B cell (primary cell): Measurements from ENCODE around the gene VAV3. TPM values are rescaled to one million over a fixed set of nuclear protein-coding genes. Genes with fewer than 3 reads are reported as not detected.

Experiments used
- ATAC-seq: fragments of 200-7000 bp; cut with Tn5 transposase; one replicate; pipeline ENCODE4 v1.10.0; 2021; ENCODE audit warnings: low read depth, mild to moderate bottlenecking, moderate number of reproducible peaks, moderate library complexity
- CTCF ChIA-PET: fragments of 350-600 bp; sonication (Branson Sonifier 250); formaldehyde crosslinking; loops from one replicate; lab custom pipeline; 2021; ENCODE audit warnings: antibody characterized with exemption, inconsistent platforms; lab: Charles Lee
- POLR2A ChIA-PET: fragments of 350-600 bp; sonication (Branson Sonifier 250); formaldehyde crosslinking; loops from one replicate; lab custom pipeline; 2021; ENCODE audit warnings: antibody characterized with exemption; lab: Charles Lee
- DNase-seq: peaks from one replicate; pipeline ENCODE4 v3.0.0; 2013
- H2AFZ ChIP-seq: 2 replicates; pipeline ENCODE4 v1.6.1; 2012; ENCODE audit warnings: mild to moderate bottlenecking, low read depth, low read length; ENCODE audit not compliant: insufficient read depth, poor library complexity, severe bottlenecking
- H3K27ac ChIP-seq, 2 donors: 1 replicate in 1 of 2; 2 replicates in 1 of 2; pipeline ENCODE4 v1.5.1; 2012 to 2013; ENCODE audit warnings: low read length in 2 of 2, mild to moderate bottlenecking in 2 of 2, moderate library complexity in 1 of 2
- H3K27me3 ChIP-seq, 4 experiments: fragments of 200-600 bp in 1 of 4; sonication (generic) in 1 of 4; replicated peaks in 1 of 4; 1 replicate in 2 of 4; 2 replicates in 2 of 4; pipeline versions ENCODE4 v1.6.1 to v1.7.0; 2013 to 2016; ENCODE audit warnings: low read length in 3 of 4, mild to moderate bottlenecking in 2 of 4, mixed read lengths in 1 of 4, moderate library complexity in 1 of 4; ENCODE audit not compliant: insufficient read depth in 4 of 4, control insufficient read depth in 3 of 4; ENCODE audit errors: control extremely low read depth in 1 of 4
- H3K36me3 ChIP-seq, 2 experiments: replicated peaks in 1 of 2; 1 replicate in 1 of 2; 2 replicates in 1 of 2; pipeline versions ENCODE4 v1.6.1 to v1.7.1; 2013; ENCODE audit warnings: low read length in 1 of 2; ENCODE audit not compliant: insufficient read depth in 2 of 2, control insufficient read depth in 1 of 2; ENCODE audit errors: control extremely low read depth in 1 of 2, extremely low read depth in 1 of 2
- H3K4me1 ChIP-seq, 2 donors: fragments of 200-600 bp in 1 of 2; sonication (generic) in 1 of 2; 1 replicate in 1 of 2; 2 replicates in 1 of 2; pipeline versions ENCODE4 v1.5.1 to v1.6.1; 2013 to 2017; ENCODE audit warnings: low read length in 2 of 2; ENCODE audit not compliant: control insufficient read depth in 2 of 2, insufficient read depth in 2 of 2
- H3K4me2 ChIP-seq: replicated peaks from 2 replicates; pipeline ENCODE3; 2012; ENCODE audit warnings: mild to moderate bottlenecking, low read depth, low read length; ENCODE audit not compliant: poor library complexity, severe bottlenecking
- H3K4me3 ChIP-seq, 5 experiments: fragments of 200-600 bp in 1 of 5; sonication (generic) in 1 of 5; 1 replicate in 3 of 5; 2 replicates in 2 of 5; pipeline versions ENCODE4 v1.5.1 to v1.7.0; 2011 to 2016; ENCODE audit warnings: low read length in 4 of 5, mild to moderate bottlenecking in 4 of 5, low read depth in 2 of 5, control low read depth in 1 of 5, moderate library complexity in 1 of 5; ENCODE audit not compliant: insufficient read depth in 1 of 5; ENCODE audit errors: control extremely low read depth in 1 of 5, extremely low read depth in 1 of 5
- H3K79me2 ChIP-seq: fragments of 200-600 bp; sonication (generic); one replicate; pipeline ENCODE4 v1.6.0; 2016; ENCODE audit warnings: low read length; ENCODE audit not compliant: control insufficient read depth, insufficient read depth
- H3K9ac ChIP-seq: fragments of 200-600 bp; sonication (generic); 2 replicates; pipeline ENCODE4 v1.6.1; 2017; ENCODE audit warnings: mild to moderate bottlenecking, low read length, moderate library complexity
- H3K9me3 ChIP-seq, 3 donors: one replicate each; pipeline versions ENCODE4 v1.6.1 to v1.7.1; 2013; ENCODE audit warnings: low read length in 2 of 3; ENCODE audit not compliant: control insufficient read depth in 2 of 3, insufficient read depth in 1 of 3; ENCODE audit errors: control extremely low read depth in 1 of 3
- H4K20me1 ChIP-seq: 2 replicates; pipeline ENCODE4 v1.6.0; 2012; ENCODE audit warnings: mild to moderate bottlenecking, low read length; ENCODE audit not compliant: insufficient read depth, control insufficient read depth, poor library complexity, severe bottlenecking
- H3K27ac Mint-ChIP-seq: one replicate; pipeline ENCODE4 v1.8.0; 2021; ENCODE audit warnings: mixed read lengths
- H3K27me3 Mint-ChIP-seq: one replicate; pipeline ENCODE4 v1.8.0; 2021; ENCODE audit warnings: mixed read lengths
- H3K4me1 Mint-ChIP-seq: one replicate; pipeline ENCODE4 v1.8.0; 2021; ENCODE audit warnings: mixed read lengths
- H3K4me3 Mint-ChIP-seq: one replicate; pipeline ENCODE4 v1.8.0; 2021; ENCODE audit warnings: mixed read lengths
- H3K9me3 Mint-ChIP-seq: one replicate; pipeline ENCODE4 v1.8.0; 2022; ENCODE audit warnings: mixed read lengths; ENCODE audit not compliant: insufficient read depth
- EZH2 ChIP-seq: IDR thresholded peaks from 2 replicates; pipeline ENCODE4 v1.6.1; 2012; ENCODE audit warnings: borderline replicate concordance, low read depth, mild to moderate bottlenecking, moderate library complexity, low read length; ENCODE audit not compliant: insufficient read depth, poor library complexity, severe bottlenecking
- WGBS: methylation state at CpG from one replicate; pipeline ENCODE4 v1.1.5; 2013; ENCODE audit warnings: missing lambda C conversion rate; ENCODE audit not compliant: insufficient coverage; 5-methylcytosine and 5-hydroxymethylcytosine counted together
- intact Hi-C: fragments of 100-400 bp; cut with micrococcal nuclease; formaldehyde crosslinking; loops from one replicate; pipeline ENCODE4 v1.10.0; 2022
- polyA plus RNA-seq: library from polyadenylated mRNA; depleted of rRNA; stranded (reverse); fragments of >200 nt; gene quantifications from 2 replicates; pipeline ENCODE4 v1.2.3, GENCODE V29; 2012
- total RNA-seq, 2 donors: library from RNA; stranded (reverse); fragments of 120-200 nt in 1 of 2; gene quantifications; 1 replicate in 1 of 2; 2 replicates in 1 of 2; pipeline versions ENCODE4 v1.2.3 to v1.2.4, GENCODE V29; 2013 to 2022
- TF ChIP-seq, protein P1 (sequence below): fragments of 200-600 bp; IDR thresholded peaks from one replicate; pipeline ENCODE4 v1.8.0; 2022; ENCODE audit warnings: antibody characterized with exemption, mild to moderate bottlenecking

Gene VAV3
- total and polyA plus RNA-seq, 2 donors (not counting 1 experiment from before 2014, with no cell fraction given): 14.8 to 32.5 TPM

DNA sequence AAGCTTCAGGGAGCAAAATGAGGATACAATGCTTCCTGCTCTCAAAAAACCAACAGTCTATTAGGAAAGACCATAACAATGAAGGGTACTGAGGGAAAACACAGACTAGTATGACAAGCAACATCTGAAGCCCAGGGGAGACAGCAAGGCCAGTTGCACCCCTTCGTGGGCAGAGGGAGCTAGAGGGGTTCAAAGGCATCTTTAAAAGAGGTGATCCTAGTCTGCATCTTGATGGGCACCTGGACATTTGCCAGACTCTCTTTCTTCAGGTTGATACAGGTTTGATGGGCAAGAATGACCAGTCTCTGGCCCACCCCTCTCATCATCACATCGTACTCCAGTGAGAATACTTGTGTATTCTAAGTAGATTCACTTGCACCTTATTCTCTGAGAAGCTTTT is 177.7 kb downstream of the VAV3 start:
- Histone ChIP-seq H3K9me3 (no peaks in the 10 kb centered on the region), H2AFZ (no peak overlapping the region), H3K4me2 (peak overlapping the region; percentile 74), H3K36me3 (no peaks in the 10 kb centered on the region), H3K9ac (peak overlapping the region; percentile 69), H3K27ac (peak overlapping the region; percentile 72 to 87), H3K79me2 (peaks cover 95% of the 10 kb centered on the region), H3K4me3 (no peak overlapping the region), H3K27me3 (no peaks in the 10 kb centered on the region), H3K4me1 (peaks cover 78 to 88% of the 10 kb centered on the region in 2 donors), H4K20me1 (no peaks in the 10 kb centered on the region)
- Mint-ChIP-seq H3K27me3 (no peaks in the 10 kb centered on the region), H3K27ac (peak overlapping the region; percentile 94), H3K4me1 (peaks cover 86% of the 10 kb centered on the region), H3K4me3 (peak overlapping the region; percentile 72), H3K9me3 (no peaks in the 10 kb centered on the region)
- TF ChIP-seq EZH2: no peak
- TF ChIP-seq, protein P1, sequence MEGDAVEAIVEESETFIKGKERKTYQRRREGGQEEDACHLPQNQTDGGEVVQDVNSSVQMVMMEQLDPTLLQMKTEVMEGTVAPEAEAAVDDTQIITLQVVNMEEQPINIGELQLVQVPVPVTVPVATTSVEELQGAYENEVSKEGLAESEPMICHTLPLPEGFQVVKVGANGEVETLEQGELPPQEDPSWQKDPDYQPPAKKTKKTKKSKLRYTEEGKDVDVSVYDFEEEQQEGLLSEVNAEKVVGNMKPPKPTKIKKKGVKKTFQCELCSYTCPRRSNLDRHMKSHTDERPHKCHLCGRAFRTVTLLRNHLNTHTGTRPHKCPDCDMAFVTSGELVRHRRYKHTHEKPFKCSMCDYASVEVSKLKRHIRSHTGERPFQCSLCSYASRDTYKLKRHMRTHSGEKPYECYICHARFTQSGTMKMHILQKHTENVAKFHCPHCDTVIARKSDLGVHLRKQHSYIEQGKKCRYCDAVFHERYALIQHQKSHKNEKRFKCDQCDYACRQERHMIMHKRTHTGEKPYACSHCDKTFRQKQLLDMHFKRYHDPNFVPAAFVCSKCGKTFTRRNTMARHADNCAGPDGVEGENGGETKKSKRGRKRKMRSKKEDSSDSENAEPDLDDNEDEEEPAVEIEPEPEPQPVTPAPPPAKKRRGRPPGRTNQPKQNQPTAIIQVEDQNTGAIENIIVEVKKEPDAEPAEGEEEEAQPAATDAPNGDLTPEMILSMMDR: peak; percentile 31
- ChIA-PET POLR2A (interaction anchor here (0.7 to 1.9 kb wide), 2 partner anchors 56 to 177 kb away, joined by 3 to 9 read pairs; partner anchors contain the start of gene VAV3), CTCF (interaction anchor here (0.7 to 18.2 kb wide), 11 partner anchors 8 to 339 kb away, joined by 3 to 709 read pairs (median 4); partner anchors contain the start of gene VAV3)
- DNase-seq (peak; percentile 62), ATAC-seq (peak; percentile 49)
- 0% methylated on average over 1 of the region's 2 CpGs for WGBS
- intact Hi-C loops: loop anchor here (2.0 to 10.0 kb wide), 4 partner anchors 40 to 290 kb away; no protein-coding TSS in a partner anchor

DNA sequence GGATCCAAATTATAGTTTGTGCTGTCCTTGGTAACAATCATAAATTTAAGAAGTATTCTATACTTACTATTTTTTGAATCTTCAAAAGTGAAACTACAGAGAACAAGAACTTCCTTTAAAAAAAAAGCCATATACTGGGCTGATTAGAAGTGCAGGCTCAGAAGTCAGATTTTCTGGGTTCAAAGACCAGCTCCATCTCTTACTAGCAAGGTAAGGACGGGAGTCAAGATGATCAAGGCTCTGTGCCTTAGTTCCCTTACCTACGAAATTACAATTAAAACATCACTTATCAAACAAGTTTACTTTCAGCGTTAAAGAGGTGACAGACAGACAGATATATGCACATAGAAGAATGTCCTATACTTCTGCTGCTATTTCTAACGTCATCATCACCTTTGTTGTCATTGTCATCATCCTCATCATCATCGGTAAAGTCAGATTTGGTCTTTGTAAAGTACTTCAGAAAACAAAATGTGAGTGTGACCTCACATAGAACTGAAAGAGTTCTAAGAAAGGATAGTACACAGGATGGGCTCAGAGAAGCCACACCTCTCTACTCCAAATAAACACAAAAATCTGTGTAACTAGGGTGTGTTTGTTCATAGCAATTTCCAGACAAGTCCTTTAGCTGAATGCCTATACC is 178.7 kb downstream of the VAV3 start:
- Mint-ChIP-seq H3K27ac (peak overlapping the region; percentile 94), H3K4me3 (peak overlapping the region; percentile 72), H3K27me3 (no peaks in the 10 kb centered on the region), H3K9me3 (no peaks in the 10 kb centered on the region), H3K4me1 (peaks cover 81% of the 10 kb centered on the region)
- intact Hi-C loops: loop anchor here (1.0 to 10.0 kb wide), 5 partner anchors 41 to 291 kb away; partner anchors contain the start of gene VAV3
- POLR2A ChIA-PET: interaction anchor here (1.9 kb wide), 1 partner anchor 178 kb away, joined by 9 read pairs; the partner anchor contains the start of gene VAV3
- H3K9me3 ChIP-seq: no peaks in the 10 kb centered on the region
- ATAC-seq (peak; percentile 36), DNase-seq (peak; percentile 51)
- peak overlapping the region; percentile 69 for H3K9ac ChIP-seq
- peak overlapping the region; percentile 61 for H2AFZ ChIP-seq
- H3K27me3 ChIP-seq: no peaks in the 10 kb centered on the region
- H3K4me3 ChIP-seq: peak overlapping the region; percentile 23 to 65 (median 40)
- CTCF ChIA-PET: interaction anchor here (0.7 to 18.2 kb wide), 10 partner anchors 8 to 340 kb away, joined by 3 to 709 read pairs (median 4); partner anchors contain the start of gene VAV3
- peaks cover 71 to 80% of the 10 kb centered on the region in 2 donors for H3K4me1 ChIP-seq
- H3K36me3 ChIP-seq: no peaks in the 10 kb centered on the region
- peaks cover 95% of the 10 kb centered on the region for H3K79me2 ChIP-seq
- H3K4me2 ChIP-seq: peak overlapping the region; percentile 74
- TF ChIP-seq EZH2: no peak
- TF ChIP-seq, protein P1: no peak
- no peaks in the 10 kb centered on the region for H4K20me1 ChIP-seq
- WGBS: 0% methylated on average over 1 of the region's 5 CpGs
- peak overlapping the region; percentile 72 to 87 for H3K27ac ChIP-seq
